HG03108 (cell line): ENCODE measurements around the gene WTAP.
"Not testable (repeated sequence)": the region's sequence is repeated elsewhere in the genome, so short reads cannot be mapped to it uniquely, and the experiment has no call there.

Source experiments
- ATAC-seq: cut with Tn5 transposase; IDR thresholded peaks from one replicate; pipeline ENCODE4 v1.9.1; 2021; ENCODE audit warnings: moderate library complexity; ENCODE audit not compliant: unreplicated experiment

Gene WTAP

DNA sequence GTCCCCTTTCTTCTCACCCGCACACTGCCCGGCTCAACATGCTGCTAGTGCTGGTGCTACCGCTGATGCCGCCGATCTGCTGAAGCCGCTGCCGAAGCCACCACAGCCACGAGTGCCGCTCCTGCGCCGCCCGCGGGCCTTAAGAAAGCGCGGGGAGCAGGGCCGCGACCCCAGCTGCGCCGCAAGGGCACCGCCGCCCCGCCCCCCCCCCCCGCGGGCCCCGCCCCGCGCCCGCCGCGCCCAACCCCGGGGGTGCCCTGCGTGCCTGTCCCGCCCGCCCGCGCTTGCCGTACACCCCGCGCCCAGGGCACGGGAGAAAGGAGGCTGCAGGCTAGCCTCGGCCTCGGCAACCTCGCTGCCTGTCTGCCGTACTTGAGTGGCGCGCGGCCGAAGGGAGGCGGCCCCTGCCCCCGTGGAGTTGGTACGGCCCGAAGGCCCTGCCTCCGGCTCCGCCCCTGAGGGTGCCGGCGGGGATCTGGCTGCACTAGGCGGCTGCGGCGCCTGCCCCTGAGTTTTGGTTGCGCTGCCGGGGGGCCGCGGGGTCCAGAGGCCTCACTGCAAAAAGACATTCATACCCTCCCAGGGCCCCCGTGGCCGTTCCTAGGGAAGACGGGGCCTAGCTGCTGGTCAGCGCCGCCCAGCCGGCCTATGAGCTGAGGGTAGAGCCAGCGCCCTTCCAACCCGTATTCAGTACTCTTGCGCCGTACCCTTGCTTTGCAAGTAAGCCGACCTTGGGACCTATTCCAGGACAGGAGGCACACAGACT is 34.0 kb upstream of the WTAP start, which contains the start of gene SOD2:
Gene SOD2 (minus strand): TSS at position 114 of the 766 bp plus-strand sequence. CDS start 74 bp downstream, at position 40.
- ATAC-seq, result peak; percentile 74

DNA sequence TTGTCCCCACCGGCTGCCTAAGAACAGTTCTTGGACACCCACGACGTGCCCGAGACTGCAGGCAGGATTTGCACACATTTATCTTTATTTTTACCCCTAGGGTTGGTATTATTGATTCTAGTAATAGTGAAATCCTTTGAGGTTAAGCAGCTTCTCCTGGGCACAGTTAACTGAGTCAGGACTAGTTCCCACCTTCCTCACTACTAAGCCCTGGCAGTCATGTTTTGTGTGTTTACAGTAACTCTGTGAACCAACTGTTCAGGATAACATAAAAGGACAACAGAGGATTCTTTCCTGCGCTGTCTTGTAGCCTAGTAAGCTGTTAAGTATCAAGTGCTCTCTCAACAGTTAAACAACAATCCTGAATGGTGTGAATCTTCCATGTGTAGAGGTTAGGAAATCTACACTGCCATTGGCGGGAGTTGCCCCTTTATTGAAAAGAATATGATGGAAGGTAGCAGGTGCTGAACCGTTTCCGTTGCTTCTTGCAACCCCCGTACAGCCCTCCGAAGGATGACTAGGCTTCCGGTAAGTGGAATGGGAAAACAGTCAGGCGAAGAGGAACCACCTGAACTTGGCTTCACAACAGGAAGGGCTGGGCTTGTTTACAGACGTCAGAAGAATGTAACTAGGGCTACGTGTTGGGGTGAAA is 33.3 kb upstream of the WTAP start:
- ATAC-seq, result no peak

DNA sequence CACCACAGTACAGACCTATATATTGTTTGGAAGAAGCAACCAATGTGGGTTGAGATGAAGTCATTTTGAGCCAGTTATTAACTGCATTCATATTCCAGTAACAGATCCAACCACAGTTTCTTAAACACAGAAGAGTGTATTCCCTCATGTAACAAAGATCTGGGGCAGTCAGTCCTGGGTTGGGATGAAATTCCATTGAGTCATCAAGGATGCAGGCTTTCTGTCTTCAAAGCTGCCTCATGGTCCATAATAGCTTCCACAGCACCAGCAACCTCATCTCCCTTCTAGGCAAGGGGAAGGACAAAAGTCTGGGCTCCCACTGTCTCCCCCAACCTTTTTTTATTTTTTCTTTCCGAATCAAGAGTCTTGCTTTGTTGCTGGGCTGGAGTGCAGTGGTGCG is 31.3 kb upstream of the WTAP start:
- no peak for ATAC-seq

DNA sequence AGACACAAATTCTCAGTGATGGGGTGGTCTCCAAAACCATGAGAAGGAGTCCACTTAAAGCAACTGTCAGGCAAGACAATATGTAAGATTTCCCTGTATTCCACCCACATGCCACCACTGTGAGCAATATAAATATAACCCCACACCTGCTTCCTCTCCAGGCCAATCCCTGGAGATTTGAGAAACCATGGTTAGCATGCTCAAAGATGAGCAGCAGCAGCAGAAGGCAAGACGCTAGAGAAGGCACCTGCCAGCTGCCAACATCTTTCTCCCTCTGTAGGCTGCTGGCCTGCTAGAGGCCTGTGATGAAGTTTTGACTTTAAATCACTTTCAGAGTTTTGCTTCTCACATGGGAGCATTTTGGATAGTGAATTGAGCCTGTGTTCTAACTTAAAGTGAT is 26.3 kb upstream of the WTAP start:
- no peak for ATAC-seq

DNA sequence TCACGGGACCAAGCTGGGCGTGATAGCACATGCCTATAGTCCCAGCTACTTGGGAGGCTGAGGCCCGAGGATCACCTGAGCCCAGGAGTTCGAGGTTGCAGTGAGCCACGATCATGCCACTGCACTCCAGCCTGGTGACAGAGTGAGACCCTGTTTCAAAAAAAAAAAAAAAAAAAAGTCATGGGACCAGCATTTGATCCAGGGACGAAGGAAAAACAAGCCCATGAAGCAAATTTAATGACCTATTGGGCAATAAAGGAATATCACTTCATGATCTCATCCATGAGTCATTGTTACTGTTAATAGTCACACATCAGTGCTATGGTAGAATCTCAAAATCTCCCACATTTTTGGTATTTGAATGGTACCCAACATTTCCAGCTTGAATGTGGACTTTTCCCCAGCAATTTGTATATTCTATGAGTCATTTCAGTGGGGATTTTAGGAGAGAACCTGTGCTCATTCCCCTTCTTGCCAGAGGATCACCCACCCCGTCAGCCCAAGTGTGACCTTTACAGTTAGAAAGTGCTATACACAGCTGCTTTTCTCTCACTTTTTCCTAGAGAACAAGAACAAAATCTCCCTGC is 25.8 kb upstream of the WTAP start:
- no peak for ATAC-seq

DNA sequence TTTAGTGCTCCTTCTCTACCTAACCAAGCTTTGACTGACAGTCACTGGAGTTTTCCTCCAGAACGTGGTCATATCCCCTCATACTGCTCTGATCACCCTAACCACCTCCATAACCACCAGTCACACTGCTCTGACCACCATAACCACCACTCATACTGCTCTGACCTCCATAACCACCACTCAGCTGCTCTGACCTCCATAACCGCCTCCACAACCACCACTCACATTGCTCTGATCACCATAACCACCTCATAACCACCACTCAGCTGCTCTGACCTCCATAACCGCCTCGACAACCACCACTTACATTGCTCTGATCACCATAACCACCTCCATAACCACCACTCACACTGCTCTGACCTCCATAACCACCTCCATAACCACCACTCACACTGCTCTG is 16.7 kb upstream of the WTAP start:
- ATAC-seq, result not testable (repeated sequence)

DNA sequence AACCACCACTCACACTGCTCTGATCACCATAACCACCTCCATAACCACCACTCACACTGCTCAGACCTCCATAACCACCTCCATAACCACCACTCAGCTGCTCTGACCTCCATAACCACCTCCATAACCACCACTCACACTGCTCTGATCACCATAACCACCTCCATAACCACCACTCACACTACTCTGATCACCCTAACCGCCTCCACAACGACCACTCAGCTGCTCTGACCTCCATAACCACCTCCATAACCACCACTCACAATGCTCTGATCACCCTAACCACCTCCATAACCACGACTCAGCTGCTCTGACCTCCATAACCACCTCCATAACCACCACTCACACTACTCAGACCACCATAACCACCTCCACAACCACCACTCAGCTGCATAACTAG is 14.9 kb upstream of the WTAP start:
- not testable (repeated sequence) for ATAC-seq

DNA sequence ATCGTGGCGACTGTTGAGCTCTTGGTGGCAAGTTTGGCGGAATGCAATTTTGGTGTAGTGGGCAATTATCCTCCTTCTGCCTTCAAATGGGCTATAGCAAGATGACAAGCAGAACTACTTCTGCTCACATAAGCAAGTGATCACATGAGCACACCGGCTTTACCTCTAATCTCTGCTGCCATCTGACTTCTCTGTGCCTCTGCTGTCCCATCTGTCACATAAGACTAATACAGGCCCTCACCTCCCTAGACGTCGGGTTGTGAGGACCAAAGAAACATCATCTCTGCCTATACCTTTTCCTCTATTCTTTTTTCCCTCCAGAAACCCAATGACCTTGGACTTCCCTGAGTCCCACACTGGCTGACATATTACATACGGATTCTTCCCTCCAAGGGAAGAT is 13.3 kb upstream of the WTAP start:
- ATAC-seq, result no peak

DNA sequence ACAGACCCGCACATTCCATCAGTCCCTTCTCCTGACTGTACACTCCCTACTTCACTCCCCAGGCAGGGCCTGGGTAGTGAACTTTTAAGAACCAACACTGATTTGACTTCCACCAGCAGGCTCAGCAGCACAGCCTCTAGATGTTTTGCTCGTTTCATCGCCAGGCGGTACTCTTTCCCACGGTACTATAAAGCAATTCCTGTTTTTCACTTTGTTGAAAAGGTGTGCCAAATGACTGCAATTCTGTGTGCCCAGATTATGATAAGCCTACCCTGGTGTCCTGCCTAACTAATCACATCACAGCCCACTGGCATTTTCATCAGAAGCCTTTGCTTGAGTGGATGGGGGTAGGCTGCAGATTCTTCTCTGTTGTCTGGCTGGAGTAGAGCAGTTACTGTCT is 12.9 kb upstream of the WTAP start:
- no peak for ATAC-seq

DNA sequence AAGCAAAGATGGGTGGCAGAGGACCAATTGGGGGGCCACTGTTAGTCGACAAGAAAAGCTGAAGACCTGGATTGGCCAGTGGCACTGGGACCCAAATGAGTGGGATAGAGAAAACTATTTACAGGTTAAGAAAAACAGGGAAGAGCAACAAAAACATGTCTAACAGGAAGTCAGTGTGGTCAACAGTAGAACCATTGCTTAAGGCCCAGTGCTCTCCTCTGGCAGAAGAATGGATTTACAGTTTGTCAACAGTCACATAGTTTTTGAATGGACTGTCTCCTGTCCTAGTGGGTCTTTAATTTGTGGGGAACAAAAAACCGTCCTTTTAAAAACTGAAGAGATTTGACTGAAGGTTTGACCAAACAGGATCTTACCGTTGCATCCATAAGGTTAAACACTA is 12.1 kb upstream of the WTAP start:
- ATAC-seq, result no peak

DNA sequence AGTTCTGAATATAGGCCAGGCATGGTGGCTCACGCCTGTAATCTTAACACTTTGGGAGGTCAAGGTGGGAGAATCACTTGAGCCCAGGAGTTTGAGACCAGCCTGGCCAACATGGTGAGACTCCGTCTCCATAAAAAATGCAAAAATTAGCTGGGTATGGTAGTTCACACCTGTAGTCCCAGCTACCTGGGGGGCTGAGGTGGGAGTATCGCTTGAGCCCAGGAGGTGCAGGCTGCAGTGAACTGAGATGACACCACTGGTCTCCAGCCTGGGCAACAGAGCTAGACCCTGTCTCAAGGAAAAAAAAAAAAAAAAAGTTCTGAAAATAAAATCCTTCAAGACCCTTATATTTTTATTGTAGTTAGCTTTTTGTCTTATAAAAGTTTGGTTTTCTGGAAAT is 11.7 kb upstream of the WTAP start:
- ATAC-seq, result no peak

DNA sequence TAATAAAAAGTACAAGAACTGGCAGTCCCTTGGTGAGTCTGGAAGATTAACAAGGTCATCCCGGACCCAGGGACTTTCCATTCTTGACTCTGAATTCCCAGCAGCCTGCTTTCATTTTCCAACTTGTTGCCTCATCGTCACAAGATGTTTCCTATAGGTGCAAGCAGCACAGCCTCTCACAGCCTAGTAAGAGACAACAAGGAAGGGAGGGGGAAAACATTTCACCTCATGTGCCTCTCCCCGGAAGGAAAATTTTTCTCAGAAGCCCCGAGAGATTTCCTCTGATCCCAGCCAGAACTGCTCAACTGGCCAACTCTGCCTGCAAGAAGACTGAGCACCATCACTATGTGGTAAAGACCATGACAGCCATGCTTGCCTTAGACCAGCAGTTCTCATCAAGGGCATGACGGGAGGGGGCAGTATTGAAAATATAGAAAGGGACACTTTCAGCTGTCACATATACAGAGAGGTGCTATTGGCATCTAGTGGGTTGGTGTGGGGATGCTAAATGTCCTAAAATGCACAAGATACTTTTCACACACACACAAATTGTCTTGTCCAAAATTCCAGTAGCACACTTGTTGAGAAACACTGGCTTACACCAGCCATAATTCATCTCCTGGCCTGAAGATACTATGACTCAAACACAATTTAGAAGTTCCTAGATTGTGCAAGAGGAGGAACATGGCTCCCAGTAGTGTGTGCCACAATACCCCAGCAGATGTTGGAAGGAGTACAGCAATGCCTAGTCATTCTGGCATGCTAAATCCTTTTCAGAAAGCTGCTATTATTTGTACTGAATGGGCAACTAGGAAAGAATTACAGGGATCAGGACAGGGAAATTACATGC is 10.8 kb upstream of the WTAP start:
- no peak for ATAC-seq

DNA sequence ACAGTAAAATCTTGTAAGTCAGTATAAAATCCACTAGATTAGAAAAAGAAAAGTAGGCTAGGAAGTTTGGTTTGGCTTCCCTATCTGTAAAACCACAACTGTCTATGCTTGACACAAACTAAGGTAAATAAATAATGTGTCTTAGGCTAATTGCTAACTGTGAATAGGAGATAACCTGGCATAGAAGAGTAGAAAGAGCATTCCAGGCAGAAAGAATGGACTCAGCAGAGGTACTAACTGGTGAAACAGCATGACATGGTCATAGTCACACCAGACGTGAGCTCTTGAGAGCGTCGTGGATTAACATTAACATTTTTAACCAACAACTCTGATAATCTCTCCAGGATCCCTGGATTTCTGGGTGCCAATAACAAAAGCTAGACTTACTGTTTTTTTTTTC is 8.7 kb upstream of the WTAP start:
- no peak for ATAC-seq

DNA sequence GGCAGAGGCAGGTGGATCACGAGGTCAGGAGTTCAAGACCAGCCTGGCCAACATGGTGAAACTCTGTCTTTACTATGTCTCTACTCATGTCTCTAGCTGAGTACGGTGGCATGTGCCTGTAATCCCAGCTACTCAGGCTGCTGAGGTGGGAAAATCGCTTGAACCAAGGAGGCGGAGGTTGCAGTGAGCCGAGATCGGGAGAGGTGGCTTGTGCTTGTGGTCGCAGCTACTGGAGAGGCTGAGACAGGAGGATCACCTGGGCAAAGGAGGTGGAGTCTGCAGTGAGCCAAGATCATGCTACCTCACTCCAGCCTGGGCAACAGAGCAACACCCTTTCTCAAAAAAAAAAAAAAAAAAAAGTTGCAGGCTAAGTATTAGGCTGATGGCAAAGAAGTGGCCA is 8.0 kb upstream of the WTAP start:
- ATAC-seq, result no peak

DNA sequence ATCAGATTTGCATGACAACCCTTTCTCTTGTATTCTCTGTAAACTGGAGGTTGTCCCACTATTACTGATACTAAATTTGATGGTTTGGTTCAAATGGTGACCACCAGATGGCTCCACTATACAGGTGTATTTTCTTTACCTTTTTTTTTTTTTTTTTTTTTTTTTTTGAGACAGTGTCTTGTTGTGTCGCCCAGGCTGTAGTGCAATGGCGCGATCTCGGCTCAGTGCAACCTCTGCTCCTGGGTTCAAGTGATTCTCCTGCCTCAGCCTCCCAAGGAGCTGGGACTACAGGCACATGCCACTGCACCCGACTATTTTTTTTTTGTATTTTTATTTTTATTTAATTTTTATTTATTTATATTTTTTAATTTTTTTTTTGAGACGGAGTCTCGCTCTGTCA is 6.6 kb upstream of the WTAP start:
- ATAC-seq, result no peak

DNA sequence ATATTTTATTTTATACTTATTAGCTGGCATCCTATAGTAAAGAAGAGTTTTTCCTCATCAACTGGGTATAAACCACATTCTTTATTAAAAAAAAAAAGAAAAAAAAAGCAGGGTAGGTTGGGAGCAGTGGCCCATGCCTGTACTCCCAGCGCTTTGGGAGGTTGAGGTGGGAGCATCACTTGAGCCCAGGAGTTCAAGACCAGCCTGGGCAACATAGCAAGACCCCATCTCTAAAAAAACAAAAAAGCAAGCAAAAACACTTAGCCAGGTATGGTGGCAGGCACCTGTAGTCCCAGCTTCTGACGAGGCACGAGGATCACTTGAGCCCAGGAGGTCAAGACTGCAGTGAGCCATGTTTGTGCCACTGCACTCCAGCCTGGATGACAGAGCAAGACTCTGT is 5.3 kb upstream of the WTAP start:
- not testable (repeated sequence) for ATAC-seq

DNA sequence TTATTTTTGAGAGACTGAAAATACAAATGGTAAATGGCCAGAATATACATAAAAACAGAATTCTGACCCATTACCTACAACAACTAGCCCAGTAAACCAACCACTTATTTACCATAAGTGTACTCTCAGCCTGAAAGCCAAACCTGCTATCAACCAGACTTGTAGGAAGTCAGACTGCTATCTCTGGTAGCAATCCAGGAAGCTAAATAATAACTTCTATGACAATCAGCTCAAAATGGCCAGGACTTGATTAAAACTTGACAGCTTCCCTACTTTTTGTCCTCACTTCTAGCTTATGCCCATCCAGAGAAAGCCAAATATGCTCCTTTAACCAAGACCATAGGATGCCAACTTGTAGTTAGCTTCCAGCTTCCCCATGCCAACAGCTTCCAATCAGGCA is 4.7 kb upstream of the WTAP start:
- ATAC-seq, result no peak

DNA sequence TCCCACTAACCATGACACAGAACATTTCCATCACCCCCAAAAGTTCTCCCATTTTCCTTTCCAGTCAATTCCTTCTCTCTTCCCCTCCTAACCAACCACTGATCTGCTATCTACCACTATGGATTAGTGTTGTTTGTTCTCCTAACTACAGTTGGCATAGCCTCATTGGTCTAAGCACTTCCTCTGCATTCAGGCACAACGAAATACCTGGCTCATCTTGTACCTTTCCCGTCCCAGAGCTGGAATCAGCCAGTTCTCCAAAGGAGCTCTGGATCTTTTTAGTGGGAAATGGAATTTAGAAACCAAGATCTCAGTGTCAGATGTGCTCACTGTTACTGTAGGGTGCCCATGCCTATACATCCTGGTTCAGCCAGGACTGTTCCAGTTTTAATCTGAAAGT is 4.0 kb upstream of the WTAP start:
- no peak for ATAC-seq

DNA sequence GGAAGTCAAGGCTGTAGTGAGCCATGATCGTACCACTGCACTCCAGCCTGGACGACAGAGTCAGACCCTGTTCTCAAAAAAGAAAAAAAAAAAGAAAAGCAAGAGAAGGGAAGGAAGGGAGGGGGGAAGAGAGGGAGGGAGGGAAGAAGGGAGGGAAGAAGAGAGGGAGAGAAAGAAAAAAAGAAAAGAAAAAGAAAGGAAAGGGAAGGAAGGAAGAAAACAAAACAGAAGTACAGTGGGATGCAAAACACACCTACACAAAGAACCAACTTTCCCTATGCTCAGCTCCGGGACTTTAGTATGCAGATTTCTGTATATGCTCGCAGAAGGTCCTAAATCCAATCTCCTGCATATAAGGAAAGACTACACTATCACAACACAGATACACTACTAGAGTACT is 2.5 kb upstream of the WTAP start:
- no peak for ATAC-seq

DNA sequence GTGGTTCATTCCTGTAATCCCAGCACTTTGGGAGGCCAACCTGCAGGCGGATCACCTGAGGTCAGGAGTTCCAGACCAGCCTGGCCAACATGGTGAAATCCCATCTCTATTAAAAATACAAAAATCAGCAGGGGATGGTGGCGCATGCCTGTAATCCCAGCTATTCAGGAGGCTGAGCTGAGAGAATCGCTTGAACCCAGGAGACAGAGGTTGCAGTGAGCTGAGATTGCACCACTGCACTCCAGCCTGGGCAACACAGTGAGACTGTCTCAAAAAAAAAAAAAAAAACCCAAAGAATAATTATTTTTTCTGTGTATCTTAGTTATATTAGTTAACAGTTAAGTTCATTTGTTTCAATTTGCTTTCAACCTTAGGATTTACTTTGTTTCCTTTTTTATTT is 2.1 kb upstream of the WTAP start:
- ATAC-seq, result not testable (repeated sequence)

DNA sequence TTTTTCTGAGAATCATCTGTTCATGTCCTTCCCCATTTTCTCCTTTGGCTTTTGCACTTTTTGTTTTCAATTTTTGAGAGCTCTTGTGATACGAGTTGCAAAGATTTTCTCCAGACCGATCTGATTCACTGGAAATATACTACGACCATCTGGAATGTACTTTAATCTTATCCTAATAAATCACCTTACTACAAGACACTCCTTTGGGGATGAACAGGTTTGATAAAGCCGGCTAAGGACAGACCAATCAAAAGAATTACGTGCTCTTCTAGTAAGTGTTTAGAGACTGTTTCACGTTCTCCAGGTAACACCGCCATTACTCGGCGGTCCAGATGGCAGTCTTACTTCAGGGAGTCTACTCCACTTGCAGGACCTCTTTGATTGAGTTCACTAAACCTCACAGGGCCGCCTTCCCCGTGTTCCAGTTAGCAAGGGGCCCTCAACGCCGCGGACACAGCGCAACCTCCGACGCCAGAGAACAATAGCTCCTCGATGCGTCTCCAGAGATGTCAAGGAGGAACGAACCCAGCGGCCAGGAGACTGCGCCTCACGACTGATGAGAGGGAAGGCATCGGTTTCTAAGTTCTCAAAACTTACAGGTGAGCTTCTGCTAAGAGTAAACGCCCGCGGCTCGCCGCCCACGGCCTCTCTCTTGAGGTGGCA is 920 bp upstream of the WTAP start:
- peak; percentile 15 for ATAC-seq
